ENCODE measurements around the gene HSD3B2.
"Not testable (repeated sequence)": the region's sequence is repeated elsewhere in the genome, so short reads cannot be mapped to it uniquely, and the experiment has no call there.

HSD3B2 gene

GRCh38 chr1:119374208-119374874 lies 40.6 kb upstream of the HSD3B2 start:
- no peak overlapping the region for H3K9ac ChIP-seq (ENCODE audit: insufficient read length)
- no peak for DNase-seq (ENCODE audit: low read depth, low spot score)
- H3K9me3 ChIP-seq (ENCODE audit: low read depth, low read length) = no peaks in the 10 kb centered on the region
- H3K4me3 ChIP-seq = no peak overlapping the region
- TF ChIP-seq EZH2 (IDR thresholded peaks at IDR 0.05) = no peak
- TF ChIP-seq FOXP2 (optimal IDR thresholded peaks at IDR 0.05; ENCODE audit: control extremely low read depth, extremely low read length, insufficient read depth) = no peak
- TF ChIP-seq POLR2AphosphoS5 (IDR thresholded peaks at IDR 0.05; ENCODE audit: borderline replicate concordance, low read depth, low read length) = no peak
- no peaks in the 10 kb centered on the region for H3K36me3 ChIP-seq (ENCODE audit: insufficient read depth, low read length)
- no peak overlapping the region for H3K27ac ChIP-seq

GRCh38 chr1:119375366-119375765 lies 39.6 kb upstream of the HSD3B2 start:
- H3K27ac ChIP-seq = no peak overlapping the region
- TF ChIP-seq EZH2 (IDR thresholded peaks at IDR 0.05) (no peak), FOXP2 (optimal IDR thresholded peaks at IDR 0.05; ENCODE audit: control extremely low read depth, extremely low read length, insufficient read depth) (no peak), POLR2AphosphoS5 (IDR thresholded peaks at IDR 0.05; ENCODE audit: borderline replicate concordance, low read depth, low read length) (no peak)
- no peaks in the 10 kb centered on the region for H3K36me3 ChIP-seq (ENCODE audit: insufficient read depth, low read length)
- H3K4me3 ChIP-seq = no peak overlapping the region
- no peaks in the 10 kb centered on the region for H3K9me3 ChIP-seq (ENCODE audit: low read depth, low read length)
- no peak overlapping the region for H3K9ac ChIP-seq (ENCODE audit: insufficient read length)
- no peak for DNase-seq (ENCODE audit: low read depth, low spot score)

GRCh38 chr1:119376594-119376993 lies 38.4 kb upstream of the HSD3B2 start:
- Histone ChIP-seq H3K9ac (ENCODE audit: insufficient read length) (no peak overlapping the region), H3K36me3 (ENCODE audit: insufficient read depth, low read length) (no peaks in the 10 kb centered on the region), H3K27ac (no peak overlapping the region), H3K4me3 (no peak overlapping the region), H3K9me3 (ENCODE audit: low read depth, low read length) (no peaks in the 10 kb centered on the region)
- DNase-seq (ENCODE audit: low read depth, low spot score) = no peak
- no peak for TF ChIP-seq FOXP2 (optimal IDR thresholded peaks at IDR 0.05; ENCODE audit: control extremely low read depth, extremely low read length, insufficient read depth)
- no peak for TF ChIP-seq EZH2 (IDR thresholded peaks at IDR 0.05)
- no peak for TF ChIP-seq POLR2AphosphoS5 (IDR thresholded peaks at IDR 0.05; ENCODE audit: borderline replicate concordance, low read depth, low read length)

GRCh38 chr1:119377594-119377993 lies 37.4 kb upstream of the HSD3B2 start:
- not testable (repeated sequence) for H3K36me3 ChIP-seq (ENCODE audit: insufficient read depth, low read length); H3K9me3 ChIP-seq (ENCODE audit: low read depth, low read length); H3K9ac ChIP-seq (ENCODE audit: insufficient read length); H3K27ac ChIP-seq; DNase-seq (ENCODE audit: low read depth, low spot score); H3K4me3 ChIP-seq

- Histone ChIP-seq H3K9ac (ENCODE audit: insufficient read length) (no peak overlapping the region), H3K27ac (no peak overlapping the region), H3K36me3 (ENCODE audit: insufficient read depth, low read length) (no peaks in the 10 kb centered on the region), H3K4me3 (no peak overlapping the region), H3K9me3 (ENCODE audit: low read depth, low read length) (no peaks in the 10 kb centered on the region)
- no peak for DNase-seq (ENCODE audit: low read depth, low spot score)
- TF ChIP-seq EZH2 (IDR thresholded peaks at IDR 0.05) (no peak), POLR2AphosphoS5 (IDR thresholded peaks at IDR 0.05; ENCODE audit: borderline replicate concordance, low read depth, low read length) (no peak), FOXP2 (optimal IDR thresholded peaks at IDR 0.05; ENCODE audit: control extremely low read depth, extremely low read length, insufficient read depth) (no peak)
Measured at GRCh38 chr1:119379117-119379516, 35.8 kb upstream of the HSD3B2 start.

- H3K36me3 ChIP-seq (ENCODE audit: insufficient read depth, low read length) = no peaks in the 10 kb centered on the region
- H3K9ac ChIP-seq (ENCODE audit: insufficient read length) = no peak overlapping the region
- no peak for DNase-seq (ENCODE audit: low read depth, low spot score)
- TF ChIP-seq EZH2 (IDR thresholded peaks at IDR 0.05) = no peak
- no peak for TF ChIP-seq FOXP2 (optimal IDR thresholded peaks at IDR 0.05; ENCODE audit: control extremely low read depth, extremely low read length, insufficient read depth)
- no peak for TF ChIP-seq POLR2AphosphoS5 (IDR thresholded peaks at IDR 0.05; ENCODE audit: borderline replicate concordance, low read depth, low read length)
- H3K4me3 ChIP-seq = no peak overlapping the region
- no peak overlapping the region for H3K27ac ChIP-seq
- no peaks in the 10 kb centered on the region for H3K9me3 ChIP-seq (ENCODE audit: low read depth, low read length)
Measured at GRCh38 chr1:119380304-119380703, 34.6 kb upstream of the HSD3B2 start.

GRCh38 chr1:119380983-119381662 lies 33.8 kb upstream of the HSD3B2 start:
- Histone ChIP-seq H3K9ac (ENCODE audit: insufficient read length) (no peak overlapping the region), H3K27ac (no peak overlapping the region)
- TF ChIP-seq FOXP2 (optimal IDR thresholded peaks at IDR 0.05; ENCODE audit: control extremely low read depth, extremely low read length, insufficient read depth) (no peak), EZH2 (IDR thresholded peaks at IDR 0.05) (no peak), POLR2AphosphoS5 (IDR thresholded peaks at IDR 0.05; ENCODE audit: borderline replicate concordance, low read depth, low read length) (no peak)

GRCh38 chr1:119384591-119384990 lies 30.4 kb upstream of the HSD3B2 start:
- no peak overlapping the region for H3K27ac ChIP-seq
- no peak overlapping the region for H3K9ac ChIP-seq (ENCODE audit: insufficient read length)
- H3K9me3 ChIP-seq (ENCODE audit: low read depth, low read length) = no peaks in the 10 kb centered on the region
- TF ChIP-seq EZH2 (IDR thresholded peaks at IDR 0.05) (no peak), POLR2AphosphoS5 (IDR thresholded peaks at IDR 0.05; ENCODE audit: borderline replicate concordance, low read depth, low read length) (no peak), FOXP2 (optimal IDR thresholded peaks at IDR 0.05; ENCODE audit: control extremely low read depth, extremely low read length, insufficient read depth) (no peak)
- no peak for DNase-seq (ENCODE audit: low read depth, low spot score)
- no peak overlapping the region for H3K4me3 ChIP-seq
- no peaks in the 10 kb centered on the region for H3K36me3 ChIP-seq (ENCODE audit: insufficient read depth, low read length)

More at GRCh38 chr1:119380983-119381662, 33.8 kb upstream of the HSD3B2 start:
- Histone ChIP-seq H3K9me3 (ENCODE audit: low read depth, low read length) (no peaks in the 10 kb centered on the region), H3K4me3 (no peak overlapping the region), H3K36me3 (ENCODE audit: insufficient read depth, low read length) (no peaks in the 10 kb centered on the region)
- no peak for DNase-seq (ENCODE audit: low read depth, low spot score)

GRCh38 chr1:119385650-119386049 lies 29.3 kb upstream of the HSD3B2 start:
- Histone ChIP-seq H3K27ac (no peak overlapping the region), H3K36me3 (ENCODE audit: insufficient read depth, low read length) (no peaks in the 10 kb centered on the region), H3K9ac (ENCODE audit: insufficient read length) (no peak overlapping the region), H3K9me3 (ENCODE audit: low read depth, low read length) (no peaks in the 10 kb centered on the region), H3K4me3 (no peak overlapping the region)
- no peak for DNase-seq (ENCODE audit: low read depth, low spot score)
- no peak for TF ChIP-seq POLR2AphosphoS5 (IDR thresholded peaks at IDR 0.05; ENCODE audit: borderline replicate concordance, low read depth, low read length)
- no peak for TF ChIP-seq EZH2 (IDR thresholded peaks at IDR 0.05)
- TF ChIP-seq FOXP2 (optimal IDR thresholded peaks at IDR 0.05; ENCODE audit: control extremely low read depth, extremely low read length, insufficient read depth) = no peak

Data from SK-N-MC (cell line).